H1 (cell line): ENCODE results near the gene IBSP. TPM values are rescaled to one million over a fixed set of nuclear protein-coding genes. Genes with fewer than 3 reads are reported as not detected.

Experiments
- CTCF ChIA-PET: fragments of 300-600 bp; sonication (Branson Sonifier 250); formaldehyde crosslinking; loops from one replicate; lab custom pipeline; 2021; ENCODE audit not compliant: partially characterized antibody; lab: Charles Lee
- POLR2A ChIA-PET: fragments of 300-600 bp; sonication (Branson Sonifier 250); formaldehyde crosslinking; loops from one replicate; lab custom pipeline; 2021; ENCODE audit warnings: inconsistent platforms; ENCODE audit not compliant: partially characterized antibody; lab: Charles Lee
- DNase-seq, 2 experiments: peaks; one replicate each; pipeline versions ENCODE4 v3.0.0 to v3.0.0-alpha.2; 2010 to 2022; ENCODE audit warnings: low spot score in 2 of 2, low read depth in 1 of 2, mixed read lengths in 1 of 2
- FAIRE-seq: peaks from 2 replicates; lab custom pipeline; 2011; peaks lifted over from hg19 to GRCh38; lab: Jason Lieb, UNC
- H2AFZ ChIP-seq: 2 replicates; pipeline ENCODE4 v1.8.1; 2012; ENCODE audit warnings: low read length, inconsistent platforms
- H2AK5ac ChIP-seq: 2 replicates; pipeline ENCODE4 v1.6.1; 2013; ENCODE audit warnings: low read depth, low read length
- H2BK120ac ChIP-seq: replicated peaks from 2 replicates; pipeline ENCODE3; 2013; ENCODE audit warnings: low read depth, low read length, inconsistent platforms
- H2BK12ac ChIP-seq: 2 replicates; pipeline ENCODE4 v1.6.1; 2013; ENCODE audit warnings: low read depth, low read length
- H2BK15ac ChIP-seq: 2 replicates; pipeline ENCODE4 v1.6.1; 2013; ENCODE audit warnings: low read length
- H2BK20ac ChIP-seq: 2 replicates; pipeline ENCODE4 v1.6.1; 2013; ENCODE audit warnings: low read length
- H2BK5ac ChIP-seq: 2 replicates; pipeline ENCODE4 v1.6.1; 2013; ENCODE audit warnings: low read depth, low read length
- H3K14ac ChIP-seq: 2 replicates; pipeline ENCODE4 v1.6.1; 2013; ENCODE audit warnings: inconsistent platforms; ENCODE audit not compliant: insufficient read length
- H3K18ac ChIP-seq: 2 replicates; pipeline ENCODE4 v1.6.1; 2013; ENCODE audit warnings: low read length; ENCODE audit errors: extremely low read depth
- H3K23ac ChIP-seq: 2 replicates; pipeline ENCODE4 v1.6.1; 2013; ENCODE audit warnings: inconsistent platforms; ENCODE audit not compliant: insufficient read length
- H3K23me2 ChIP-seq: 2 replicates; pipeline ENCODE4 v1.6.1; 2013; ENCODE audit warnings: low read depth, low read length
- H3K27ac ChIP-seq: 2 replicates; pipeline ENCODE4 v1.6.1; 2011; ENCODE audit warnings: low read depth, low read length, inconsistent platforms
- H3K27me3 ChIP-seq, 4 experiments: replicated peaks in 1 of 4; 1 replicate in 1 of 4; 2 replicates in 3 of 4; pipeline versions ENCODE4 v1.6.1 to v1.8.1; 2011 to 2013; ENCODE audit warnings: low read length in 3 of 4, mild to moderate bottlenecking in 3 of 4, inconsistent platforms in 2 of 4, mixed read lengths in 2 of 4, moderate library complexity in 1 of 4; ENCODE audit not compliant: control insufficient read depth in 3 of 4, insufficient read depth in 3 of 4; ENCODE audit errors: extremely low read depth in 1 of 4
- H3K36me3 ChIP-seq, 4 experiments: 2 replicates each; pipeline versions ENCODE4 v1.6.1 to v1.8.1; 2011 to 2013; ENCODE audit warnings: mild to moderate bottlenecking in 4 of 4, low read length in 3 of 4, moderate library complexity in 2 of 4, control low read depth in 1 of 4, inconsistent platforms in 1 of 4; ENCODE audit not compliant: insufficient read depth in 4 of 4, control insufficient read depth in 2 of 4
- H3K4ac ChIP-seq: replicated peaks from 2 replicates; pipeline ENCODE3; 2013; ENCODE audit warnings: low read length, low read depth, mixed read lengths, inconsistent platforms; ENCODE audit not compliant: insufficient read length
- H3K4me1 ChIP-seq, 4 experiments: replicated peaks in 1 of 4; 1 replicate in 1 of 4; 2 replicates in 3 of 4; pipeline versions ENCODE4 v1.6.1 to v1.8.1; 2011 to 2013; ENCODE audit warnings: low read length in 3 of 4, inconsistent platforms in 2 of 4, mixed read lengths in 1 of 4; ENCODE audit not compliant: insufficient read depth in 4 of 4, control insufficient read depth in 3 of 4
- H3K4me2 ChIP-seq, 2 experiments: 2 replicates each; pipeline versions ENCODE4 v1.6.1 to v1.8.1; 2011 to 2013; ENCODE audit warnings: low read depth in 2 of 2, low read length in 2 of 2, control low read depth in 1 of 2, inconsistent platforms in 1 of 2, mild to moderate bottlenecking in 1 of 2; ENCODE audit not compliant: insufficient read depth in 1 of 2
- H3K4me3 ChIP-seq, 4 experiments: fragments of 200-600, 300-600 bp in 1 of 4; sonication (generic), shearing (Covaris generic), sonication (Bioruptor Twin) in 1 of 4; 2 replicates each; pipeline versions ENCODE4 v1.5.1 to v1.8.1; 2011 to 2016; ENCODE audit warnings: low read length in 4 of 4, low read depth in 3 of 4, control low read depth in 2 of 4, inconsistent platforms in 2 of 4, mild to moderate bottlenecking in 2 of 4, mixed read lengths in 1 of 4, moderate library complexity in 1 of 4; ENCODE audit not compliant: insufficient read depth in 2 of 4; ENCODE audit errors: extremely low read depth in 1 of 4
- H3K56ac ChIP-seq: replicated peaks from 2 replicates; pipeline ENCODE3; 2013; ENCODE audit warnings: low read depth, mild to moderate bottlenecking, mixed read lengths, low read length, inconsistent platforms; ENCODE audit not compliant: insufficient read length
- H3K79me1 ChIP-seq: 2 replicates; pipeline ENCODE4 v1.6.1; 2013; ENCODE audit warnings: low read depth, low read length, control low read depth
- H3K79me2 ChIP-seq, 2 experiments: 2 replicates each; pipeline versions ENCODE4 v1.6.1 to v1.8.1; 2012 to 2013; ENCODE audit warnings: low read length in 2 of 2, mild to moderate bottlenecking in 2 of 2, inconsistent platforms in 1 of 2; ENCODE audit not compliant: insufficient read depth in 2 of 2, control insufficient read depth in 1 of 2
- H3K9ac ChIP-seq, 4 experiments: replicated peaks in 1 of 4; 1 replicate in 1 of 4; 2 replicates in 3 of 4; pipeline versions ENCODE4 v1.6.1 to v1.8.1; 2011 to 2013; ENCODE audit warnings: low read depth in 3 of 4, low read length in 3 of 4, control low read depth in 2 of 4, mild to moderate bottlenecking in 2 of 4, moderate library complexity in 2 of 4, inconsistent platforms in 1 of 4; ENCODE audit errors: extremely low read depth in 1 of 4
- H3K9me3 ChIP-seq, 2 experiments: 2 replicates each; pipeline versions ENCODE4 v1.6.1 to v1.8.1; 2012 to 2013; ENCODE audit warnings: mild to moderate bottlenecking in 2 of 2, moderate library complexity in 2 of 2, control low read depth in 1 of 2, inconsistent platforms in 1 of 2, low read depth in 1 of 2, low read length in 1 of 2, mixed read lengths in 1 of 2; ENCODE audit not compliant: insufficient read depth in 2 of 2
- H4K20me1 ChIP-seq, 2 experiments: replicated peaks in 1 of 2; 2 replicates each; pipeline versions ENCODE3 to v1.8.1; 2011 to 2013; ENCODE audit warnings: inconsistent platforms in 2 of 2, low read length in 2 of 2, mild to moderate bottlenecking in 1 of 2; ENCODE audit not compliant: insufficient read depth in 2 of 2, control insufficient read depth in 1 of 2
- H4K5ac ChIP-seq: 2 replicates; pipeline ENCODE4 v1.6.1; 2013; ENCODE audit warnings: low read length, low read depth, mixed read lengths, inconsistent platforms; ENCODE audit not compliant: insufficient read length
- H4K8ac ChIP-seq: 2 replicates; pipeline ENCODE4 v1.8.0; 2013; ENCODE audit warnings: mild to moderate bottlenecking, moderate library complexity, low read length, inconsistent platforms; ENCODE audit not compliant: insufficient read depth; ENCODE audit errors: extremely low read depth
- H4K91ac ChIP-seq: replicated peaks from 2 replicates; pipeline ENCODE3; 2013; ENCODE audit warnings: low read length, mixed read lengths, inconsistent platforms; ENCODE audit not compliant: insufficient read length
- ASH2L ChIP-seq: fragments of 200-600, 300-600 bp; sonication (generic); IDR thresholded peaks from one replicate; pipeline ENCODE4 v1.7.1; 2017; ENCODE audit warnings: low read length
- GTF2F1 ChIP-seq: IDR thresholded peaks from 2 replicates; pipeline ENCODE4 v1.6.1; 2012; ENCODE audit warnings: low read depth, low read length, improper control_type of control experiment, borderline replicate concordance
- HDAC6 ChIP-seq: IDR thresholded peaks from one replicate; pipeline ENCODE4 v1.7.1; 2012; ENCODE audit warnings: low read depth, mild to moderate bottlenecking, inconsistent platforms, low read length, moderate library complexity
- MAFK ChIP-seq: IDR thresholded peaks from 2 replicates; pipeline ENCODE4 v1.6.1; 2012; ENCODE audit warnings: low read depth, mild to moderate bottlenecking, improper control_type of control experiment, low read length
- SIRT6 ChIP-seq: IDR thresholded peaks from one replicate; pipeline ENCODE4 v1.7.1; 2012; ENCODE audit warnings: low read length, inconsistent platforms
- TEAD4 ChIP-seq: IDR thresholded peaks from 2 replicates; pipeline ENCODE4 v1.6.1; 2012; ENCODE audit warnings: low read depth, low read length, inconsistent platforms, mixed read lengths
- WGBS, 2 experiments: shearing (Covaris generic) in 1 of 2; methylation state at CpG; one replicate each; pipeline versions ENCODE4 v1.1.6 to v1.1.7; 2013 to 2015; ENCODE audit warnings: low lambda C conversion rate in 2 of 2, mixed read lengths in 2 of 2, inconsistent platforms in 1 of 2, low coverage in 1 of 2, missing lambda C conversion rate in 1 of 2; ENCODE audit not compliant: insufficient replicate concordance in 2 of 2, insufficient coverage in 1 of 2, insufficient read length in 1 of 2; ENCODE audit errors: extremely low coverage in 1 of 2, missing lambda C conversion rate in 1 of 2; 5-methylcytosine and 5-hydroxymethylcytosine counted together
- polyA plus RNA-seq, 7 experiments: library from polyadenylated mRNA; depleted of rRNA in 3 of 7; stranded (reverse) in 5 of 7; unstranded in 2 of 7; fragments of >200 nt in 5 of 7; fragments of 200-250 nt in 2 of 7; gene quantifications; 1 replicate in 5 of 7; 2 replicates in 1 of 7; 4 replicates in 1 of 7; pipeline versions ENCODE4 v1.2.1 to v1.2.3, GENCODE V29; 2011 to 2013; ENCODE audit warnings: missing spikeins in 2 of 7, mixed read lengths in 2 of 7
- total RNA-seq: library from RNA; stranded (reverse); fragmentation: NEBNext Ultra II Directional; extraction: Animal tissue kit (Norgen Biotek cat#: 25700); gene quantifications from 2 replicates; pipeline ENCODE4 v1.2.1, GENCODE V29; 2021

IBSP gene
- total and polyA plus RNA-seq, 2 of the 8 experiments (the other 6 are each of a cell fraction or from before 2014, with no cell fraction given) = not detected

- WGBS, 2 experiments = 86% methylated on average over 4 of the region's 4 CpGs; no CpG with 5 or more reads in 1 of the 2 experiments
- no peak overlapping the region for H3K27ac ChIP-seq
- H3K18ac ChIP-seq = no peak overlapping the region
- H3K23me2 ChIP-seq = no peaks in the 10 kb centered on the region; the same call in 1 of the 2 replicates
- no peaks in the 10 kb centered on the region for H4K20me1 ChIP-seq
- H2BK12ac ChIP-seq = no peak overlapping the region
- no peak overlapping the region for H2BK120ac ChIP-seq
- H2AK5ac ChIP-seq = no peak overlapping the region; the same call in 1 of the 2 replicates
- H4K8ac ChIP-seq = no peak overlapping the region
- DNase-seq (no peak), FAIRE-seq (no peak)
- H2AFZ ChIP-seq = no peak overlapping the region
- no peak overlapping the region for H3K4ac ChIP-seq
- H2BK5ac ChIP-seq = no peak overlapping the region; the same call in 1 of the 2 replicates
- no peak overlapping the region for H3K23ac ChIP-seq
- no peak overlapping the region for H3K14ac ChIP-seq
- no peaks in the 10 kb centered on the region for H3K36me3 ChIP-seq
- POLR2A ChIA-PET = no interaction called here
- no peak overlapping the region for H3K9ac ChIP-seq
- H3K56ac ChIP-seq = no peak overlapping the region
- H3K9me3 ChIP-seq = peaks cover 0 to 3% of the 10 kb centered on the region in 2 experiments; a peak in 1 of 4 replicates
- H2BK15ac ChIP-seq = no peak overlapping the region
- no peaks in the 10 kb centered on the region for H3K79me2 ChIP-seq
- no peaks in the 10 kb centered on the region for H3K79me1 ChIP-seq
- no peak overlapping the region for H2BK20ac ChIP-seq
- TF ChIP-seq HDAC6 (no peak), SIRT6 (no peak), ASH2L (no peak), TEAD4 (no peak), GTF2F1 (no peak), MAFK (no peak)
- CTCF ChIA-PET = interaction anchor here (0.6 to 4.0 kb wide), 3 partner anchors 15 to 82 kb away, joined by 3 to 37 read pairs (median 16); no protein-coding TSS in a partner anchor
- no peak overlapping the region for H3K4me3 ChIP-seq
- no peak overlapping the region for H4K5ac ChIP-seq
- no peaks in the 10 kb centered on the region; a peak in 1 of 7 replicates for H3K27me3 ChIP-seq
- no peak overlapping the region for H4K91ac ChIP-seq
- peaks cover 0 to 3% (median 2%) of the 10 kb centered on the region in 4 experiments; a peak in 3 of 7 replicates for H3K4me1 ChIP-seq
- H3K4me2 ChIP-seq = no peak overlapping the region
Observed at GRCh38 chr4:87823200-87823599, 23.8 kb downstream of the IBSP start.
